ENCODE results near the gene GLT6D1. TPM values are rescaled to one million over a fixed set of nuclear protein-coding genes. Genes with fewer than 3 reads are reported as not detected.

Gene GLT6D1
- total and polyA plus RNA-seq, 2 donors (not counting 1 experiment from before 2014, with no cell fraction given), result not detected

GRCh38 chr9:135616619-135617537 is 22.5 kb downstream of the GLT6D1 start:
- Histone ChIP-seq H3K27me3 (replicated peaks in 1 of 4; ENCODE audit: control extremely low read depth in 1 of 4, control insufficient read depth in 3 of 4, insufficient read depth in 4 of 4, low read length in 3 of 4) (no peaks in the 10 kb centered on the region), H4K20me1 (ENCODE audit: control insufficient read depth, insufficient read depth, low read length, poor library complexity, severe bottlenecking) (no peaks in the 10 kb centered on the region), H3K9ac (ENCODE audit: low read length) (no peak overlapping the region), H3K4me1 (ENCODE audit: control insufficient read depth in 2 of 2, insufficient read depth in 2 of 2, low read length in 2 of 2) (no peaks in the 10 kb centered on the region), H3K4me3 (ENCODE audit: control extremely low read depth in 1 of 5, extremely low read depth in 1 of 5, insufficient read depth in 1 of 5, low read depth in 2 of 5, low read length in 4 of 5) (no peak overlapping the region), H3K79me2 (ENCODE audit: control insufficient read depth, insufficient read depth, low read length) (no peaks in the 10 kb centered on the region), H2AFZ (ENCODE audit: insufficient read depth, low read depth, low read length, poor library complexity, severe bottlenecking) (no peak overlapping the region), H3K9me3 (ENCODE audit: control extremely low read depth in 1 of 3, control insufficient read depth in 2 of 3, insufficient read depth in 1 of 3, low read length in 2 of 3) (no peaks in the 10 kb centered on the region), H3K4me2 (replicated peaks; ENCODE audit: low read depth, low read length, poor library complexity, severe bottlenecking) (no peak overlapping the region), H3K27ac (ENCODE audit: low read length in 2 of 2) (no peak overlapping the region), H3K36me3 (replicated peaks in 1 of 2; ENCODE audit: control extremely low read depth in 1 of 2, control insufficient read depth in 1 of 2, extremely low read depth in 1 of 2, insufficient read depth in 2 of 2, low read length in 1 of 2) (no peaks in the 10 kb centered on the region)
- H3K4me1 Mint-ChIP-seq, result no peaks in the 10 kb centered on the region
- POLR2A ChIA-PET, result no interaction called here
- CTCF ChIA-PET, result no interaction called here
- TF ChIP-seq, protein P1, sequence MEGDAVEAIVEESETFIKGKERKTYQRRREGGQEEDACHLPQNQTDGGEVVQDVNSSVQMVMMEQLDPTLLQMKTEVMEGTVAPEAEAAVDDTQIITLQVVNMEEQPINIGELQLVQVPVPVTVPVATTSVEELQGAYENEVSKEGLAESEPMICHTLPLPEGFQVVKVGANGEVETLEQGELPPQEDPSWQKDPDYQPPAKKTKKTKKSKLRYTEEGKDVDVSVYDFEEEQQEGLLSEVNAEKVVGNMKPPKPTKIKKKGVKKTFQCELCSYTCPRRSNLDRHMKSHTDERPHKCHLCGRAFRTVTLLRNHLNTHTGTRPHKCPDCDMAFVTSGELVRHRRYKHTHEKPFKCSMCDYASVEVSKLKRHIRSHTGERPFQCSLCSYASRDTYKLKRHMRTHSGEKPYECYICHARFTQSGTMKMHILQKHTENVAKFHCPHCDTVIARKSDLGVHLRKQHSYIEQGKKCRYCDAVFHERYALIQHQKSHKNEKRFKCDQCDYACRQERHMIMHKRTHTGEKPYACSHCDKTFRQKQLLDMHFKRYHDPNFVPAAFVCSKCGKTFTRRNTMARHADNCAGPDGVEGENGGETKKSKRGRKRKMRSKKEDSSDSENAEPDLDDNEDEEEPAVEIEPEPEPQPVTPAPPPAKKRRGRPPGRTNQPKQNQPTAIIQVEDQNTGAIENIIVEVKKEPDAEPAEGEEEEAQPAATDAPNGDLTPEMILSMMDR (IDR thresholded peaks at IDR 0.05), result no peak
- no peak for TF ChIP-seq EZH2 (IDR thresholded peaks at IDR 0.05; ENCODE audit: borderline replicate concordance, insufficient read depth, low read depth, low read length, poor library complexity, severe bottlenecking)
- intact Hi-C loops (cut with micrococcal nuclease), result no loop called here
- 90% methylated on average over 28 of the region's 34 CpGs for WGBS (ENCODE audit: insufficient coverage)
- no peak for DNase-seq
- H3K9me3 Mint-ChIP-seq (ENCODE audit: insufficient read depth), result no peaks in the 10 kb centered on the region
- no peak overlapping the region for H3K27ac Mint-ChIP-seq
- peaks cover 5% of the 10 kb centered on the region for H3K27me3 Mint-ChIP-seq
- H3K4me3 Mint-ChIP-seq, result no peak overlapping the region
- no peak for ATAC-seq (ENCODE audit: low read depth)
